Lower leg skin (tissue), 4 donors: Measurements from ENCODE around the gene UACA. TPM values are rescaled to one million over a fixed set of nuclear protein-coding genes. Genes with fewer than 3 reads are reported as not detected.

Source experiments
- DNase-seq, 2 donors: peaks; one replicate each; pipeline ENCODE4 v3.0.0-alpha.2; 2019; ENCODE audit warnings: low spot score in 2 of 2
- H3K4me3 ChIP-seq: fragments of 200-600 bp; sonication (generic); 2 replicates; pipeline ENCODE4 v1.5.1; 2017; ENCODE audit warnings: mild to moderate bottlenecking, low read depth; ENCODE audit not compliant: poor library complexity, severe bottlenecking
- POLR2A ChIP-seq, 2 donors: fragments of 450-650 bp; IDR thresholded peaks; one replicate each; pipeline ENCODE4 v1.6.1; 2016 to 2017; ENCODE audit warnings: antibody characterized with exemption in 2 of 2, mild to moderate bottlenecking in 1 of 2, moderate library complexity in 1 of 2
- WGBS, 2 donors: methylation state at CpG; one replicate each; pipeline ENCODE4 v1.1.5; 2018; 5-methylcytosine and 5-hydroxymethylcytosine counted together
- intact Hi-C: fragments of 100-400 bp; cut with DNase I; formaldehyde crosslinking; loops from one replicate; pipeline ENCODE4 v1.15.0; 2023; ENCODE audit warnings: low total_unique reads
- total RNA-seq, 4 donors: library from RNA; depleted of rRNA; stranded (reverse); fragments of >200 nt; gene quantifications; one replicate each; pipeline ENCODE4 v1.1.0, GENCODE V29; 2016
- TF ChIP-seq, protein P1 (sequence below), 3 donors: fragments of 450-650 bp; IDR thresholded peaks; one replicate each; pipeline ENCODE4 v1.5.1; 2016; ENCODE audit warnings: antibody characterized with exemption in 3 of 3, mild to moderate bottlenecking in 3 of 3, moderate library complexity in 2 of 3

UACA gene
- total RNA-seq, 4 donors from 2014 or later, result 37.8 to 47.3 (median 42.1) TPM

DNA sequence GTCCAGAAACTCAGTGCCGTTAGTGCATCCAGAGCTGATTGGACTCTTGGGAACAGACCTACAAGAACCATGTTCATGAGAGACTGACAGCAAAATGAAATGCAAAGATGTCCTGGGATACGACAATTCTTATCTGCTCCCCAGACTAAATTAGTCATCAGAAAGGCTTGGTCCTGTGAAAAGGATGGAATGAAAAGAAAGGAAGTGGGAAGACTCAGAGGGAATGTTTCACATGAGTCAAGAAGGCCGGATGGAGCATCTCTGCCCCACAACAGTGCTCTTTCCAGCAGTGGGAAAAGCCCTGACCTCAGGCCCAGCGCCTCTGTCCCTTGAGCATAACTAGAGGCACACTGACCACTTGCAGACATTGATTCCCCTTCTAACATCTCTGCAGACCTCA is 39.3 kb upstream of the UACA start:
- 83 to 84% methylated on average over 4 of the region's 4 CpGs for WGBS, 2 donors
- intact Hi-C loops, result no loop called here
- H3K4me3 ChIP-seq, result no peak overlapping the region
- no peak for DNase-seq
- TF ChIP-seq, protein P1, sequence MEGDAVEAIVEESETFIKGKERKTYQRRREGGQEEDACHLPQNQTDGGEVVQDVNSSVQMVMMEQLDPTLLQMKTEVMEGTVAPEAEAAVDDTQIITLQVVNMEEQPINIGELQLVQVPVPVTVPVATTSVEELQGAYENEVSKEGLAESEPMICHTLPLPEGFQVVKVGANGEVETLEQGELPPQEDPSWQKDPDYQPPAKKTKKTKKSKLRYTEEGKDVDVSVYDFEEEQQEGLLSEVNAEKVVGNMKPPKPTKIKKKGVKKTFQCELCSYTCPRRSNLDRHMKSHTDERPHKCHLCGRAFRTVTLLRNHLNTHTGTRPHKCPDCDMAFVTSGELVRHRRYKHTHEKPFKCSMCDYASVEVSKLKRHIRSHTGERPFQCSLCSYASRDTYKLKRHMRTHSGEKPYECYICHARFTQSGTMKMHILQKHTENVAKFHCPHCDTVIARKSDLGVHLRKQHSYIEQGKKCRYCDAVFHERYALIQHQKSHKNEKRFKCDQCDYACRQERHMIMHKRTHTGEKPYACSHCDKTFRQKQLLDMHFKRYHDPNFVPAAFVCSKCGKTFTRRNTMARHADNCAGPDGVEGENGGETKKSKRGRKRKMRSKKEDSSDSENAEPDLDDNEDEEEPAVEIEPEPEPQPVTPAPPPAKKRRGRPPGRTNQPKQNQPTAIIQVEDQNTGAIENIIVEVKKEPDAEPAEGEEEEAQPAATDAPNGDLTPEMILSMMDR (IDR thresholded peaks at IDR 0.05), result no peak
- no peak for TF ChIP-seq POLR2A (IDR thresholded peaks at IDR 0.05)

DNA sequence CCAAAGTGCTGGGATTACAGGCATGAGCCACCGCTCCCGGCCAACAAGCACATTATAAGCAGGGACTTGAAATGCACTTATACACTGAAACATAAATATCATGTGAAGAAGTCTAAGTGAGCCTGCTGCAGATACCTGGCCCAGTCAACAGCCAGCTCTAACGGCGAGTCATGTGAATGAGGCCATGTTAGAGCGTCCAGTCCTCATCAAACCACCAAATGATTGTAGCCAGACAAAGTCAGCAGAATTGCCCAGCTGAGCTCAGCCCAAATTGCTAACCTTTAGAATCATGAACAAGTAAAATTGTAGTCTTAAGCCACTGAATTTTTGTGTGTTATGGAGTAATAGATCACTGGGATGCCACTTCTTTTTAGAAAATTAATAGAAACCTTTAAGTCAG is 37.8 kb upstream of the UACA start:
- no peak for DNase-seq
- no peak for TF ChIP-seq POLR2A (IDR thresholded peaks at IDR 0.05)
- TF ChIP-seq, protein P1 (IDR thresholded peaks at IDR 0.05), result no peak
- intact Hi-C loops, result no loop called here
- WGBS, 2 donors, result 90 to 97% methylated on average over 5 of the region's 5 CpGs
- H3K4me3 ChIP-seq, result no peak overlapping the region

DNA sequence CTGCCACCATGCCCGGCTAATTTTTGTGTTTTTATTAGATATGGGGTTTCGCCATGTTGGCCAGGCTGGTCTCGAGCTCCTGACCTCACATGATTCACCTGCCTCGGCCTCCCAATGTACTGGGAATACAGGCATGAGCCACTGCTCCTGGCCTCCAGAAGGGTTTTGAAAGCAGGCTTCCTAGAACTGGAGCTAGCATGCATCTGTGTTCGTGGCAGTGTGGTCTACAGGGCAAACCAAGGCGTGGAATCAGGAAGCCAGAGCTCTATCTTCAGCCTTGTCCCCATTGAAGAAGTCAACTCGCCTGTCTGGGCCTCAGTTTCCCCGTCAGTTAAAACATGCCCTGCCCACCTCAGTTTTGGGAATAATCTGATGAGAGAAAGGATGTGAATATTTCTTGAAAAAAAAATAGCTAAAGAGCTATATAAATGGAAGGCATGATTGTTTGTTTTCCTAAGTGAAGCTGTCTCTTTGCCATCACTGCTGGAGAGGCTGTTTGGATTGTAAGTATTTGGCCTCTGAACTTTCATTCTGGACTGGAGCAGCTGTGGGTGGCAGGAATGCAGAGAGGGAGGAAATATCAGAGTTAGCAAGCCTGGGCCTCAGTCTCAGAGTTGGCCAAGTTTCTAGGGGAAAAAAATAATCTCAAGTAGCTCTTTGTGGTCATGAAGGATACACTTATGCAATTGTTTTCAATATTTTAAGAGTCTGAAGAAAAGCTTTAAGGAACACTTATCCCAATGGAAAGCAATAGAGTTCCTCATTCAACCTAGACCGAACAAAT is 36.5 kb upstream of the UACA start:
- DNase-seq, result peak in 1 of 2 donors; percentile 28
- intact Hi-C loops, result no loop called here
- no peak overlapping the region for H3K4me3 ChIP-seq
- 75 to 79% methylated on average over 9 of the region's 9 CpGs for WGBS, 2 donors
- TF ChIP-seq, protein P1 (IDR thresholded peaks at IDR 0.05), result no peak
- no peak for TF ChIP-seq POLR2A (IDR thresholded peaks at IDR 0.05)

DNA sequence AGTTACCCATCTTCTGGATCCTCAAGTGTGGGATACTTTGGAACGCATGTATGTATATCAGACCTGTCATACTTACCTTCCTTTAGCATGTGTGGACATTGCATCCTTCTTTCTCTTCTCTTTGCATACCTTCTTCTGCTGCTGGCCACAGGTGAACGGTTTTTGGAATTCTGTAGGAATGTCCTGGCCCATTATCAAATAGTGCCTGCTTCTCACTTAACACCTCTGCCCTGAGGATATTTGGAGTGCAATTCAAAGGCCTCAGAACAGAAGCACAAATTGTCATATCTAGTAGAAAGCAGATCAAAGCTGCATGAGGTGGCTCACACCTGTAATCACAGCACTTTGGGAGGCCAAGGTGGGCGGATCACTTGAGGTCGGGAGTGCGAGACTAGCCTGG is 34.1 kb upstream of the UACA start:
- TF ChIP-seq POLR2A (IDR thresholded peaks at IDR 0.05), result no peak
- TF ChIP-seq, protein P1 (IDR thresholded peaks at IDR 0.05), result no peak
- intact Hi-C loops, result no loop called here
- no peak for DNase-seq
- WGBS, 2 donors, result 83 to 86% methylated on average over 5 of the region's 5 CpGs
- no peak overlapping the region for H3K4me3 ChIP-seq

DNA sequence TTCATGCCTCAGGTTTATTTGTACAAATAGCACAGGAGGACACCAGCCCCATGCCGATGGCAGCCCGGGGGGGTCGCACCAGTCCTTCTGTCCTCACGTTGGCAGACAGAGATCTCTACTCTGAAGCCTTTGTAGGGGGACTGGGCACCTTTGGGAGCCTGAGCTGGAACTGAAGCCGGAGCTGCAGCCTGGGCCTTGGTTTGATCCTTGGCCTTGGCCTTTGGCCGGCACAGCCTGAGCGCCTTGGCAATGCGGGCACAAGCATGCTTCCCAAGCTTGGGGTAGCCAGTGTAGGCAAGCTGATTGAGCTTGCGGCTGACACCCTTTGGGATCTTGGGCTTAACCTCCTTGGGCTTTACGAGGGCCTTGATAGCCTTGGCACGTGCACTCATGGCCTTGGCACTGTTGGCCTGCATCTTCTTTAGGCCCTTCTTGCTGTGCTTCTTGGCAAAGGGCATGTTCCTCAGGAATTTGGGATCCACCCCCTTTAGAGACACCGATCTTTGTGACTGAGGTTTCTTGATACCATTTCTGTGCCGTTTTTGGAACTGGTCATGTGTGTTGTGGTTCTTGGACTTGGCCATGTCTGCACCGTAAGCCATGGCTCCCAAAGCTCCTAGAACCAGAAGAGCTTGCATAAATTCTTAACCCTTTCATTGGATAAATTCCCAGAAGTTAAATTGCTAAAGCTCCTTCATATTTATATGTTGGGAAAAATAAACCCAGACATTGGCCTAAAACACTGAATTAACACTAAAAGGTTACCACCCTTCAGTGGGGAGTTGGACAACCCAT is 33.4 kb upstream of the UACA start:
- no peak overlapping the region for H3K4me3 ChIP-seq
- 85 to 90% methylated on average over 10 to 14 of the region's 14 CpGs for WGBS, 2 donors
- no peak for DNase-seq
- TF ChIP-seq, protein P1 (IDR thresholded peaks at IDR 0.05), result no peak
- no peak for TF ChIP-seq POLR2A (IDR thresholded peaks at IDR 0.05)
- intact Hi-C loops, result no loop called here
